Colonic mucosa (tissue), 4 donors: ENCODE results near the gene FARP1. TPM values are rescaled to one million over a fixed set of nuclear protein-coding genes. Genes with fewer than 3 reads are reported as not detected.

Experiments used
- DNase-seq: peaks from one replicate; pipeline ENCODE4 v3.0.0-alpha.2; 2020
- H3K27ac ChIP-seq: fragments of 200-600 bp; one replicate; pipeline ENCODE4 v1.8.0; 2021
- H3K27me3 ChIP-seq: fragments of 200-600 bp; one replicate; pipeline ENCODE4 v1.8.0; 2021
- H3K36me3 ChIP-seq: fragments of 200-600 bp; one replicate; pipeline ENCODE4 v1.8.0; 2021
- H3K4me1 ChIP-seq: fragments of 200-600 bp; one replicate; pipeline ENCODE4 v1.8.0; 2021; ENCODE audit warnings: mild to moderate bottlenecking
- H3K4me3 ChIP-seq: fragments of 200-600 bp; one replicate; pipeline ENCODE4 v1.8.0; 2021
- H3K9ac ChIP-seq, 2 donors: one replicate each; pipeline ENCODE4 v1.7.0; 2013; ENCODE audit warnings: control low read depth in 2 of 2, low read depth in 2 of 2, low read length in 2 of 2
- H3K9me3 ChIP-seq: fragments of 200-600 bp; one replicate; pipeline ENCODE4 v1.8.0; 2021
- CTCF ChIP-seq: fragments of 200-600 bp; IDR thresholded peaks from one replicate; pipeline ENCODE4 v1.8.0; 2022; ENCODE audit warnings: antibody characterized with exemption, mild to moderate bottlenecking
- intact Hi-C: fragments of 100-400 bp; cut with DNase I; formaldehyde crosslinking; loops from one replicate; pipeline ENCODE4 v1.14.1; 2022
- total RNA-seq, 2 donors: library from RNA; stranded (reverse); fragmentation: NEBNext Ultra II Directional in 1 of 2; extraction: Animal tissue kit (Norgen Biotek cat#: 25700) in 1 of 2; gene quantifications; one replicate each; pipeline ENCODE4 v1.2.1, GENCODE V29; 2021
- donor health status: healthy.
- donor health status: DM: no; HTN: no; CAD: no.
- donor health status: DM: no; HTN: no; CAD: no.

FARP1 gene
- total RNA-seq, 2 donors from 2014 or later, result 39.1 to 53.5 TPM

- DNase-seq, result no peak
- H3K9me3 ChIP-seq, result no peaks in the 10 kb centered on the region
- no peak overlapping the region for H3K27ac ChIP-seq
- intact Hi-C loops, result loop anchor here (10.0 kb wide), 1 partner anchor 393 kb away; no protein-coding TSS in a partner anchor
- no peak overlapping the region for H3K4me3 ChIP-seq
- H3K4me1 ChIP-seq, result peaks cover 3% of the 10 kb centered on the region
- no peaks in the 10 kb centered on the region for H3K27me3 ChIP-seq
- no peaks in the 10 kb centered on the region for H3K36me3 ChIP-seq
- no peak overlapping the region for H3K9ac ChIP-seq
- no peak for TF ChIP-seq CTCF
These were observed 284.6 kb downstream of the FARP1 start for GRCh38 chr13:98427331-98427995.

- DNase-seq, result no peak
- TF ChIP-seq CTCF, result no peak
- intact Hi-C loops, result loop anchor here (10.0 kb wide), 1 partner anchor 394 kb away; no protein-coding TSS in a partner anchor
- H3K9ac ChIP-seq, result no peak overlapping the region
- H3K4me1 ChIP-seq, result peaks cover 3% of the 10 kb centered on the region
- H3K27ac ChIP-seq, result no peak overlapping the region
- no peaks in the 10 kb centered on the region for H3K27me3 ChIP-seq
- H3K4me3 ChIP-seq, result no peak overlapping the region
- H3K36me3 ChIP-seq, result no peaks in the 10 kb centered on the region
- no peaks in the 10 kb centered on the region for H3K9me3 ChIP-seq
These were observed 285.5 kb downstream of the FARP1 start for GRCh38 chr13:98428256-98428966.

DNA sequence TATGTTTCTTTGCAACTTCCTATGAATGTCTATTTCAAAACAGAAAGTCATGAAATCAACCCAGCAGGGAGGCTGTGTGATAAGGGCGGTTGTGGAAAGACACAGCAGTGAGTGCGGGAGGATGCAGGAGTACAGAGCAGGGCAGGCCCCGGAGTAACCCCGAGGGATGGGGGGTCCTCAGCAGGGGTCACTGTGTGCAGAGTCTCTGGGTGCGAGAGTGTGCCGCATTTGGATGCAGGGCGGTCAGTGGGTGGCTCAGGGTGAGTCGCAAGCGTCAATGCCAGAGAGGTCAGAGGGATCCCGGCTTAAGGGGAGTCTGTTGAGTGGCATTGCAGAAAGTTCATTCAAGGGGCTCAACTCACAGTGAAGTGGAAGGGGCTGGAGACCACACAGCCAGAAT is 286.2 kb downstream of the FARP1 start:
- no peak overlapping the region for H3K9ac ChIP-seq
- no peaks in the 10 kb centered on the region for H3K27me3 ChIP-seq
- intact Hi-C loops, result loop anchor here (10.0 kb wide), 1 partner anchor 394 kb away; no protein-coding TSS in a partner anchor
- no peak overlapping the region for H3K27ac ChIP-seq
- H3K4me3 ChIP-seq, result no peak overlapping the region
- no peaks in the 10 kb centered on the region for H3K36me3 ChIP-seq
- no peak for DNase-seq
- TF ChIP-seq CTCF, result no peak
- no peaks in the 10 kb centered on the region for H3K9me3 ChIP-seq
- H3K4me1 ChIP-seq, result peaks cover 3% of the 10 kb centered on the region

DNA sequence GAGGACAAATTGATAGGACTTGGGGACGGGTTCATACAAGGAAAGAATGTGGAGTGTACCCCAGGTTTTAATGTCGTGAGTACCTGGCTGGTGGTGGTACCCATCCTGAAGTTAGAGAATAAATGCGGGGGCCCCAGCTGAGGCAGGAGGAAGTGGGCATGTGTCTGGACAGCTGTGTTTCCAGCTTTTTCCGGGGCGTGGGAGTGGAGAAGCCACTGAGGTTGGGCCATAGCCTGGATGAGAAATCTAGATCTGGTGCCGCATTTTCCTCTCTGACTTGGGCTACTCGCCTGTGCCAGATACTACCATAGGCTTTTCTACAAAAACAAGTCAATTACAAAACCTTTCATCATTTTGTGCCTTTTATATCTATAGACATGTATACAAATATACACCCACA is 286.6 kb downstream of the FARP1 start:
- no peaks in the 10 kb centered on the region for H3K9me3 ChIP-seq
- intact Hi-C loops, result loop anchor here (10.0 kb wide), 1 partner anchor 395 kb away; no protein-coding TSS in a partner anchor

More for the DNA sequence above, 286.6 kb downstream of the FARP1 start:
- H3K27me3 ChIP-seq, result no peaks in the 10 kb centered on the region
- H3K9ac ChIP-seq, result no peak overlapping the region
- H3K27ac ChIP-seq, result no peak overlapping the region
- H3K4me3 ChIP-seq, result no peak overlapping the region
- H3K36me3 ChIP-seq, result no peaks in the 10 kb centered on the region
- peaks cover 3% of the 10 kb centered on the region for H3K4me1 ChIP-seq
- no peak for TF ChIP-seq CTCF
- DNase-seq, result no peak
